HG03469 (cell line): ENCODE results near the gene HS3ST6.
"Not testable (repeated sequence)": the region's sequence is repeated elsewhere in the genome, so short reads cannot be mapped to it uniquely, and the experiment has no call there.

Experiments used
- ATAC-seq: cut with Tn5 transposase; IDR thresholded peaks from one replicate; pipeline ENCODE4 v1.9.1; 2021; ENCODE audit warnings: mild to moderate bottlenecking, moderate library complexity, moderate number of reproducible peaks; ENCODE audit not compliant: unreplicated experiment

HS3ST6 gene

GRCh38 chr16:1947369-1947670, 29.1 kb upstream of the HS3ST6 start:
- ATAC-seq = no peak

GRCh38 chr16:1946495-1947368, 28.5 kb upstream of the HS3ST6 start:
- ATAC-seq = no peak

DNA sequence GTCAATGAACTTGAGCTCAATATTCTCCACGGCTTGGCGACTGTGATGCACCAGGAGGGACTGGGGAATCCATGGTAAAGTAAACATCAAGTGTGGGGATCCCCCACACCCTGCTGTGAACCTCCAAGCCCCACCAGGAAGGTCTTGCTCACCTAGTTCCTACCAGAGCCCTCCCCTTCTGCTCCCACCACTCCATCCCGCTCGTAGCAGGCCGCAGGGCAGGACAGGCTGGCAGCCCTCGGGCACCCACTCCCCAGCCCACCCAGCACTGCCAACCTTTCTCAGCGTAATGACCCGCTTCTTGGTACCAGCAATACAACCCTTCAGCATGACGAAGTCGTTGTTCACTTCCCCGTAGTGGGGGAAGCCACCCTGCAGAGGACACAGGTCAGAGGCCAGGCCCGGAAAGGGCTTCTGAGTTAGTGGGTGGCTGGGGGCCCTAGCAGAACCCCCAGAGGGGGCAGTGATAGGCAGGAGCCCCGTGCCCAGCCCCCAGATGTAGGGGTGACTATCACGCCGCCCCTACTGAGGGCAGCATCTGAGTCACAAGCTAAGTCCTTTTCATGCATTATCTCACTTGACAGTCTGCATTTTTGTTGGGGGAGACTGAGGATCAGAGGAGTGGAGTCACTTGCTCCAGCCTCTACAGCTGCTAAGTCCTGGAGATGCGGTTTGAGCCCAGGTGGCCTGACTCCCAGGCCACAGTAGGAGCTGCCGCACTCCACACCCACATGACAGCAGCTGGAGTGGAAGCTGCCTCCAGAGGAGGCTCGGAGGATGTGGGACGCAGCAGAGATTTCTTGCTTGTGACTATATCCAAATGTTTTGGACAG, 27.6 kb upstream of the HS3ST6 start:
- ATAC-seq = no peak

DNA sequence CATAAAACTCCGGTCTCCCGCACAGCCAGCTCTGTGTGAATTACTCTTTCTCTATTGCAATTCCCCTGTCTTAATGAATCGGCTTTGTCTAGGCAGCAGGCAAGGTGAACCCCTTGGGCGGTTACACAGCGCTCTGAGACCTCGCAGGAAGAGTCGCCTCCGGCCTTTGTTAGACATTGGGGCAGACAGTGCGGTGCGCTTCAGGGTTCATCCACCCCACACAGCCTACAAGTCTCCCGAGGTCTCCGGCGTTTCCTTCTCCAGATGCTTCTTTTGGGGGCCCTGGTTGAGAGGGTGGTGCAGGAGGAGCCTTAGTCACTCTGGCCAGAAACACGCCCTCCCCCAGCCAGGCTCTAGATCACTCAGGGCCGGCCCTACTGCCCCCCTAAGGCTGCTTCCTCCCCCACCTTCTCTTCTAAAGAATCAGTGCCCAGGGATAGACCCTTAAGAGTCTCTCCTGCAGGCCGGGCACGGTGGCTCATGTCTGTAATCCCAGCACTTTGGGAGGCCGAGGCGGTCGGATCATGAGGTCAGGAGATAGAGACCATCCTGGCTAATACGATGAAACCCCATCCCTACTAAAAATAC, 26.5 kb upstream of the HS3ST6 start:
- no peak for ATAC-seq

DNA sequence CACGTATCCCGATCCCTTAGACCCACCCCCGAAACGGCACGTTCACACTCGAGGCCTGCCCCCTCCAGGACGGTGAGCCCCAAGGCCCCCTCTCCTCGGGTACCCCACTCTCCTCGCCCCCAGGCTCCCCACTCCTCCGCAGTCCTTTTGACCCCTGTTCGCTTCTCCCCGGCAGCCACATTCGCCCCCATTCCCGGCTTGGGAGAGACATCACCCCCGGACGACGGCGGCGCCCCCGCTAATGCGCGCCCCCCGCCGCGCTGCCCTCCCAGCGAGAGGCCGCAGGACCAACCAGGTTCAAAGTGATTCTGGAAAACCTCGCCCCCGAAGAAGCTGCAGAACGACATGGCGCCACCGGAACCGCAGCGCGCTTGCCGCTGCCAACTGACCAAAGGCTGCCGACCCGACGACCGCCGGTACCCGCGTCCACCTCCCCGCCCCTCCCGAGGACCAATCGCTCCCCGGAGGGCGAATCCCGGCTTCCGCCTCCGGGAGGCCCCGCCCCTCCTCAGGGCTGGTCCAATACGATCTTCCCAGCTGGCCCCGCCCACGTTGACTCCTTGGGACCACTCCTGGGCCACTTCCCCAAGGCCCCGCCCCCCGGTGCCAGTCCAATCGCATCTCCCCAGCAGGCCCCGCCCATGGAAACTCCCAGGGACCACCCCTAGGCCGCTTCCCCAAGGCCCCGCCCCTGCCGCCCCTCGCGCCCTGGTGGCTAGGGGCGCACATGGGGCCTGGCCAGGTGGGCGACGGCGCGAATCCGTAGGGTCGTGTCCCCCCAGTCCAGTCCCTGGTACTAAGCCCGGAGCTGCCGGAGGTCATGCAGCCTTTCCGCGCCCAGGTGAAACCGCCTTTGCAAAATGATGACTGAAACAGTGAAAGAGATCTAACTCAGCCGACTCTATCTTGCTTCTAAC, 24.9 kb upstream of the HS3ST6 start, which contains the start of gene MSRB1:
Gene MSRB1 (minus strand): TSS at position 390 of the 917 bp plus-strand sequence. CDS start 43 bp downstream, at position 347.
- peak; percentile 80 for ATAC-seq

DNA sequence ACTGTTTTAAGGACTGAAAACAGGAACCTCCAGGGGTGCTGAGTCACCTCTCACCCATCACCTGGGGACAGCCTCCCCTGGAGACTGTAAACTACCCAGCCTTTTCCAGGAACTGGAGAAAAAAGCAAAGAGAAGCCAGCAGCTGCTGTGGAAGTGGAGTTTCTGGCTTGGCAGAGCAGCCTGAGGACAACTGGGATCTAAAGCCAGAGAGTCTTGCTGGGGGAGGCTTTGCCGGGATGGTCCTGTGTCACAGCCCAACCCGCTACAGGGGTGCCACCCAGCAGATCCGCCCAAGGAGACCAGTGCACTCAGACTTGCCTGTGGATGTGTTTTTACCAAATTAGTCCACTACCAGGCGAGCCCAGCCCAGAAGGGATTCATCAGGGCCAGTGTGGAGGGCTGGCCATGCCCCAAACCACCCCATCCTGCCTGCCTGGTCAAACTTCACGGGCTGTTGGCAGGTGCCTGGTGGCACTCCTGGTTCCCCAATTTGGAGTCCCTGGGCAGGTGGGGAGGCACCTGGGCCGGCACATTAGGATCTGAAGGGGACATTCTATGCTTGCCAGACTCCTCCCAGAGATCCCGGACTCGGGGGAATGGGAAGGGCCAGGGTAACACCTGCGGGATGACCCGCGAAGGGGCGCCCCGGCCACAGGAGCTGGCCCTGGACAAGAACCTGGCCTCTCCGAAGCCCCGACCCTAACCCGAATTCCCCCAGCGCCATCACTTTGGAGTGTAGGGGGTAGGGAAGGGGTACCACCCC, 24.0 kb upstream of the HS3ST6 start:
- no peak for ATAC-seq

GRCh38 chr16:1941162-1942046, 23.2 kb upstream of the HS3ST6 start:
- no peak for ATAC-seq

GRCh38 chr16:1940273-1941161, 22.3 kb upstream of the HS3ST6 start:
- ATAC-seq = no peak

DNA sequence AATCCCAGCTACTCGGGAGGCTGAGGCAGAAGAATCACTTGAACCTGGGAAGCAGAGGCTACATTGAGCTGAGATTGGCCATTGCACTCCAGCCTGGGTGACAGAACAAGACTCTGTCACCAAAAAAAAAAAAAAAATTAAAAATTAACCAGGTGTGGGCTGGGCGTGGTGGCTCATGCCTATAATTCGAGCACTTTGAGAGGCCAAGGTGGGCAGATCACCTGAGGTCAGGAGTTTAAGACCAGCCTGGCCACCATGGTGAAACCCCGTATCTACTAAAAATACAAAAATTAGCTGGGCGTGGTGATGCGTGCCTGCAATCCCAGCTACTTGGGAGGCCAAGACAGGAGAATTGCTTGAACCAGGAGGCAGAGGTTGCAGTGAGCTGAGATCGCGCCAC, 21.6 kb upstream of the HS3ST6 start:
- not testable (repeated sequence) for ATAC-seq

- ATAC-seq = no peak
These were observed 20.7 kb upstream of the HS3ST6 start for GRCh38 chr16:1938910-1939309.

DNA sequence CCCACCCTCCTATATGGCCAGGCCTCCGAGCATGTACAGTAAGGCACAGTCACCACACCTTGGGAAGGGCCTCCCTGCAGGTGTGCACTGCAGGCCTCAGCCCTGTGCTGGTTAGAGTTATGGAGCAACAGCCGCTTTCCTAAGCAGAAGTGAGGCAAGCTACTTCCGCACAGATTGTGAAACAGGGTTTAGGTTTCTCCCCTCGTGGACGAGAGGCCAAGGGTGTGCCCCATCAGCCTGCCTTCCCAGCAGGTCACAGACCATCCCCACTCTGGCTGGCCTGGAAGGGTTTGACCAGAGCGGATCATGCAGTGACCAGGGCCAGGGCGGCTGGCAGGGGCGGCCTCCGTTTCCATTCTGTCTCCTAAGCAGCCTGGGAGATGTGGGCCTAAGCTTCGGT, 20.1 kb upstream of the HS3ST6 start:
- no peak for ATAC-seq

DNA sequence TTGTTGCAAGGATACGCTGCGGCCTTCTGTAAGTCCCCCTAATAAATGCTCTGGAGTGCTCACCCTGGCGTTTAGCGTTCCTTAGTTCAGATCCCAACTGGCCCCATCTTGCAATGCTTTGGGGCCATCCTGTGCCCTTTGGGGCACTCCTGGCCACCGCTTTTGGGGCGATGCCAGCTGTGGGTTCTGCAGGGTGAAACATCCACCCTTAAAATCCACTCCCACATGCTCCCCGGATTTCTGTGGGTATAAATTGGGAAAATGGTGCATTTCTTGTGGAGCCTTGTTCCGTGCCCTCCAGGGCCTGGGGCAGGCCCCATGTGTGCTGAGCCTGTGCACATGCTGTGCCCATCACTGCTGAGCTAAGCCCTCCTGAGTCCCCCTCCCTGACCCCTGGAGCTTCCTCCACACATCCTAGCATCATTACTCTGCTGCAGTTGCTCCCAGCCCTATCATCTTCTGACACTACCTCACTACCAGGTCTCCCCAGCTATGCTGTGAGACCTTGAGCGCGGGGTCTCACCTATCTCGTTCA, 18.8 kb upstream of the HS3ST6 start:
- no peak for ATAC-seq

DNA sequence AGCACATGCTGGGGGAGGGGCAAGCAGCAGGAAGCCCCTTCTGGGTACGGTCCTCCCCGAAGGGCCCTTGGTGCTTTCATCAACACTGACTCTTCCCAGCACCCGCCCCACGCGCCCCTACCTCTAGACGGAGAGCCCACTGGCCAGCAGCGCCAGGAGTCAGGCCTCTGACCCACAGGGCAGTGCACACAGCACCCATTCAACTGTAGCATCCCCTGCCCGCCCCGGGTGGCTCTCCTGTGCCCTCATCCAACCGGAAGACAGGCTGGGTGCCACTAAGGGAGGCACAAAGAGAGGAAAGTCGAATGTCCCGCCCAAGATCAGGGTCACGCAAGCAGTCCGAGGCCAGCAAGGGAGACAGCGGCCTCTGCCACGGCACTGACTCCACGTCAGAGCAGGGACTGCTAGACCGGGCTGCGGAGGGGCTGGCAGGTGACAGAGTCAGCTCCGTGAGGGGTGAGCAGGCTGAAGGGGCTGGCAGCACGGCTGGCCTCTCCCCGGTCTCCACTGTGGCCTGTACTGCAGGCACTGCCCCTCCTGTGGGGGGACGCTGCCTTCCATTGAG, 15.0 kb upstream of the HS3ST6 start:
- ATAC-seq = no peak

DNA sequence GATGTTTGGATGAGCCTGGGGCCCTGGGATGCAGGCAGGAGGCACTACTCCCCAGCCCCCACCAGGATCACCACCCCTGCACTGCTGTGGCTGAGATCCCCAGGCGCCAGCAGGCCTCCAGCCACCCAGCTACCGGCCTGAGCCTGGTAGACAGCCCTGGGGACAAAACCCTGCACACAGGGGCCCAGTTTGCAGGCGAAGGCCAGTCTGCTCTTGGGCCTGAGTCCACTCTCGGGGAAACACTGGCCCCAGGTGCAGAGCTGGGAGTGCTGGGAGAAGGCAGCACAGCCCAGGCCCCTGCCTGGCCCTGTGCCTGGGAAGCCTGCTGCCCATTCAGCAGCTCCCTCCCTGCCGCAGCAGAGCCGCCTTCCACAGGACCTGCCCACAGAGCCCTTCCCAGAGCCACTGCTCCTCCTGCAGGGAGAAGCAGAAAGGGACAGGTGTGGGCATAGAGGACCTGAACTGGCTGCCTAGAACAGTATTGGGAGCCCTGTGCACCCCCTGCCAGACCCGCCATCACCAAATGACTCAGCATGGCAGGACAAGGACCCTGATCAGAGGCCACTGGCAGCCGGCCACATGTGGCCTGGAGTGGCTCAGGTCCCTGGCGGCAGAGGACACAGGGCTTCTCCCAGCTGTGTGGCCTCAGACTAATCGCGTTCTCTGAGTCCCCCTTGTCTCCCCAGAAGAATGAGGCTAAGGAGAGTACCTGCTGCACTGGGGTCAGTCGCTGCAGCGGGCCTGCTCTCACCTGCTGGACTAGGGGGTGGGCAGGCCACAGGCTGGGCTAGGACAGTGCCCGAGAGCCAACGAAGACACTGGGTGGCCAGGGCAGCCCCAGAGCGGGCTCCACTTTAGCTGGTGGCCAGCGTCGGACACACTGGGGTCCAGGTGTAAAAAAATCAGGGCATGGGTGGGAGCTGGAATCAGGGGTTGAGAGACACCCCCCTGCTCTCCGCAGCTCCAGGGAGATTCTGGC, 14.1 kb upstream of the HS3ST6 start:
- ATAC-seq = no peak

DNA sequence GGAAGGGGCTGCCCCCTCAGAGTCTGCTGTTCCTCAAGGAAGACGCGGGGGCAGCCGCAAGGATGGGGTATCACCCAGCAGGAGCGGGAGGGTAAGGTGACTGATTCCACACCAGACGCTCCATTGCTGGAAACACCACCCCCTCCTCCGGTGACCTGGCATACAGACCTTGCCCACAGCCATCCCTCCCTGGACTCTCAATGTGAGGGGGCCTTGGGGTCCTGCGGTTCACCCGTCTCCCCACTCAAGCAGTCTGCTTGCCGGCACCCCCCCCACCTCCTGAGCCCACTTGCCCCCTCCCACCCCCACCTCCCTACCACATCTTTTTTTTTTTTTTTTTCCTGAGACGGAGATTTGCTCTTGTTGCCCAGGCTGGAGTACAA, 12.1 kb upstream of the HS3ST6 start:
- ATAC-seq = no peak
